Loucy (cell line): ENCODE results near the gene FTO.

Source experiments
- EZH2phosphoT487 ChIP-seq: fragments of 200-600 bp; IDR thresholded peaks from 2 replicates; pipeline ENCODE4 v1.6.1; 2018; ENCODE audit warnings: antibody characterized with exemption, mild to moderate bottlenecking, moderate library complexity, borderline replicate concordance
- TF ChIP-seq, protein P1 (sequence below): fragments of 200-600 bp; sonication (generic); conservative IDR thresholded peaks from 2 replicates; pipeline ENCODE4 v1.5.1; 2014; ENCODE audit warnings: mild to moderate bottlenecking, antibody characterized with exemption, low read length

DNA sequence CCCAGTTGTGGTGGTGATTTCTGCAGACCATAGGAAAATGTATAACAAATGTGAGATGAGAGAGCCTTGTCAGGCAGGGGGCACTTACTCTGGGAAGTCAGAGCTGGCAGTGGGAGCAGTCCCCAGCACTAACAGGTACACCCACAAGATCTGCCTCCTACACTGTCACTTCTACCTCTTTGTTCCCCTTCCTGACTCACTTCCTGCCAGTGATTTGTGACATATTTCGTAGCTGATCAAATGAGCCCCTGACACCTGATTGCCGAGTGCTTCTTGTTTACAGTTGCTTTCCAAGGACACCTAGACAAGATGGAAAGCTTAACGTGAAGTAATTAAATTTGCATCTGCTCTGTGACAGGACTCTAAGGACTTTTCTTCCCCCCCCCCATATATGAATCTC, 40.5 kb downstream of the FTO start:
- TF ChIP-seq, protein P1, sequence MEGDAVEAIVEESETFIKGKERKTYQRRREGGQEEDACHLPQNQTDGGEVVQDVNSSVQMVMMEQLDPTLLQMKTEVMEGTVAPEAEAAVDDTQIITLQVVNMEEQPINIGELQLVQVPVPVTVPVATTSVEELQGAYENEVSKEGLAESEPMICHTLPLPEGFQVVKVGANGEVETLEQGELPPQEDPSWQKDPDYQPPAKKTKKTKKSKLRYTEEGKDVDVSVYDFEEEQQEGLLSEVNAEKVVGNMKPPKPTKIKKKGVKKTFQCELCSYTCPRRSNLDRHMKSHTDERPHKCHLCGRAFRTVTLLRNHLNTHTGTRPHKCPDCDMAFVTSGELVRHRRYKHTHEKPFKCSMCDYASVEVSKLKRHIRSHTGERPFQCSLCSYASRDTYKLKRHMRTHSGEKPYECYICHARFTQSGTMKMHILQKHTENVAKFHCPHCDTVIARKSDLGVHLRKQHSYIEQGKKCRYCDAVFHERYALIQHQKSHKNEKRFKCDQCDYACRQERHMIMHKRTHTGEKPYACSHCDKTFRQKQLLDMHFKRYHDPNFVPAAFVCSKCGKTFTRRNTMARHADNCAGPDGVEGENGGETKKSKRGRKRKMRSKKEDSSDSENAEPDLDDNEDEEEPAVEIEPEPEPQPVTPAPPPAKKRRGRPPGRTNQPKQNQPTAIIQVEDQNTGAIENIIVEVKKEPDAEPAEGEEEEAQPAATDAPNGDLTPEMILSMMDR, result no peak
- TF ChIP-seq EZH2phosphoT487, result no peak
